Measurements from ENCODE around the gene NDUFB3.
A peak's percentile ranks its signal among the peaks of the same experiment; 100 is the strongest.
"Not testable (repeated sequence)": the region's sequence is repeated elsewhere in the genome, so short reads cannot be mapped to it uniquely, and the experiment has no call there.

The NDUFB3 gene

GRCh38 chr2:201071479-201072200 lies at the start of gene NDUFB3, which contains the start of gene HYCC2:
Gene NDUFB3, plus strand, starts transcription at chr2:201072001. Its CDS starts 6,882 bp downstream, at chr2:201078883.
Gene HYCC2, minus strand, starts transcription at chr2:201071671. Its CDS starts 47,662 bp downstream, at chr2:201024009.
- DNase-seq (ENCODE audit: low read depth): peak; percentile 83

- no peak for DNase-seq (ENCODE audit: low read depth)
Measured at GRCh38 chr2:201024518-201024917, 47.3 kb upstream of the NDUFB3 start.

DNA sequence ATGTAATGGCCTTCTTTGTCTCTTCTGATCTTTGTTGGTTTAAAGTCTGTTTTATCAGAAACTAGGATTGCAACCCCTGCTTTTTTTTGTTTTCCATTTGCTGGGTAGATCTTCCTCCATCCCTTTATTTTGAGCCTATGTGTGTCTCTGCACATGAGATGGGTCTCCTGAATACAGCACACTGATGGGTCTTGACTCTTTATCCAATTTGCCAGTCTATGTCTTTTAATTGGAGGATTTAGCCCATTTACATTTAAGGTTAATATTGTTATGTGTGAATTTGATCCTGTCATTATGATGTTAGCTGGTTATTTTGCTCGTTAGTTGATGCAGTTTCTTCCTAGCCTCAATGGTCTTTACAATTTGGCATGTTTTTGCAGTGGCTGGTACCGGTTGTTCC lies 37.4 kb upstream of the NDUFB3 start:
- not testable (repeated sequence) for DNase-seq (ENCODE audit: low read depth)

DNA sequence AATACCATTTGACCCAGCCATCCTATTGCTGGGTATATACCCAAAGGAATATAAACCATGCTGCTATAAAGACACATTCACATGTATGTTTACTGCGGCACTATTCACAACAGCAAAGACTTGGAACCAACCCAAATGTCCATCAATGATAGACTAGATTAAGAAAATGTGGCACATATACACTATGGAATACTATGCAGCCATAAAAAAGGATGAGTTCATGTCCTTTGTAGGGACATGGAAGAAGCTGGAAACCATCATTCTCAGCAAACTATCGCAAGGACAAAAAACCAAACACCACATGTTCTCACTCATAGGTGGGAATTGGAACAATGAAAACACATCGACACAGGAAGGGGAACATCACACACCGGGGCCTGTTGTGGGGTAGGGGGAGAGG lies 33.4 kb upstream of the NDUFB3 start:
- DNase-seq (ENCODE audit: low read depth): not testable (repeated sequence)

- no peak for DNase-seq (ENCODE audit: low read depth)
Measured at GRCh38 chr2:201038855-201039254, 32.9 kb upstream of the NDUFB3 start.

GRCh38 chr2:201040867-201041628 lies 30.8 kb upstream of the NDUFB3 start:
- no peak for DNase-seq (ENCODE audit: low read depth)

DNA sequence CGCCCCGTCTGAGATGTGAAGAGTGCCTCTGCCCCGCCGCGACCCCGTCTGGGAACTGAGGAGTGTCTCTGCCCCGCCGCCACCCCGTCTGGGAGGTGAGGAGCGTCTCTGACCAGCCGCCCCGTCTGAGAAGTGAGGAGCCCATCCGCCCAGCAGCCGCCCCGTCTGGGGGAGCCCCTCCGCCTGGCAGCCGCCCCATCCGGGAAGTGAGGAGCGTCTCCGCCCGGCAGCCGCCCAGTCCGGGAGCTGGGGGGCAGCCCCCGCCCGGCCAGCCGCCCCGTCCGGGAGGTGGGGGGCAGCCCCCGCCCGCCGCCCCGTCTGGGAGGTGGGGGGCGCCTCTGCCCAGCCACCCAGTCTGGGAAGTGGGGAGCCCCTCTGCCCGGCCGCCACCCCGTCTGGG lies 29.4 kb upstream of the NDUFB3 start:
- not testable (repeated sequence) for DNase-seq (ENCODE audit: low read depth)

- DNase-seq (ENCODE audit: low read depth): not testable (repeated sequence)
Measured at GRCh38 chr2:201043050-201043449, 28.8 kb upstream of the NDUFB3 start.

DNA sequence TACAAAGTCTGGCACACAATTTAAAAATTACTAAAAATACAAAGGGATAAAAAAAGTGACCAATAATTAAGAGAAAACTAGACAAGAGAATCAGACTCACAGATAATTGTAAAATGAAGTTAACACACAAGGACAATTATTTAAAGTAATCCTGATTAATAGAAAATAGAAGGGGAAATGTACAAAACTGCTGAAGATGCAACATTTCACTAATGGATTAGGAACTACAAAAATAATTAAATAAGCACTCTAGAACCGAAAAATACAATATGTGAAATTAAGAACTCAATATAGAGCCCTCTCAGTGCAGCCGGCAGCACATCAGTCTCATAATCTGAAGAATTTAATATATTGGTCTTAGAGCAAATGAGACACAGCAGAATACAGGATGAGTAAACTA lies 24.9 kb upstream of the NDUFB3 start:
- DNase-seq (ENCODE audit: low read depth): no peak

DNA sequence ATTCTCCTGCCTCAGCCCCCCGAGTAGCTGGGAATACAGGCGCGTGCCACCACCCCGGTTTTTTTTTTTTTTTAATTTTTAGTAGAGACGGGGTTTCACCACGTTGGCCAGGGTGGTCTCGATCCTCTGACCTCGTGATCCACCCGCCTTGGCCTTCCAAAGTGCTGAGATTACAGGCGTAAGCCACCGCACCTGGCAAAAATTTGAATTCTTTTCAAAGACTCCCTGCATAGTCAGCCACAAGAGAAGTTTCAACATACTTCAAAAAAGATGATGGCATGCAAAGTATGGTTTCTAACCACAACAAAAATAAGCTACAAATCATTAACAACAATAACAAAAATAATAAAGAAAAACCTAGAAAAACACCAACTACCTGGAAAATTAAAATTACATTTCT lies 22.3 kb upstream of the NDUFB3 start:
- no peak for DNase-seq (ENCODE audit: low read depth)

- DNase-seq (ENCODE audit: low read depth): no peak
Measured at GRCh38 chr2:201057087-201057521, 14.7 kb upstream of the NDUFB3 start.

- DNase-seq (ENCODE audit: low read depth): no peak
Measured at GRCh38 chr2:201057715-201058248, 14.0 kb upstream of the NDUFB3 start.

DNA sequence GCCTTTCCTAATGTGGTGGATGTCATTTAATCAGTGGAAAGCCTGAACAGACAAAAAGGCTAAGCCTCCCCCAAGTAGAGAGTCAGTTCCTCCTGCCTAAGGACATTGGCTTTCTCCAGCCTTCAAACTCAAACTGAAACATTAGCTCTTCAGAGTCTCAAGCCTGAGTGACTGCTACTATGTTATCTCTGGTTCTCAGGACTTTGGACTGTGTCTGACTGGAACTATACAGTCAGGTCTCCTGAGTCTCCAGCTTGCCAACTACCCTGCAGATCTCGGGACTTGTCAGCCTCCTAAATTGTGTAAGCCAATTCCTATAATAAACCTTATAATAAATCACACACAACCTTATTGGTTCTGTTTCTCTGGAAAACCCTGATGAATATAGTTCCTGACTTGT lies 12.9 kb upstream of the NDUFB3 start:
- no peak for DNase-seq (ENCODE audit: low read depth)

GRCh38 chr2:201059961-201060755 lies 11.6 kb upstream of the NDUFB3 start:
- no peak for DNase-seq (ENCODE audit: low read depth)

DNA sequence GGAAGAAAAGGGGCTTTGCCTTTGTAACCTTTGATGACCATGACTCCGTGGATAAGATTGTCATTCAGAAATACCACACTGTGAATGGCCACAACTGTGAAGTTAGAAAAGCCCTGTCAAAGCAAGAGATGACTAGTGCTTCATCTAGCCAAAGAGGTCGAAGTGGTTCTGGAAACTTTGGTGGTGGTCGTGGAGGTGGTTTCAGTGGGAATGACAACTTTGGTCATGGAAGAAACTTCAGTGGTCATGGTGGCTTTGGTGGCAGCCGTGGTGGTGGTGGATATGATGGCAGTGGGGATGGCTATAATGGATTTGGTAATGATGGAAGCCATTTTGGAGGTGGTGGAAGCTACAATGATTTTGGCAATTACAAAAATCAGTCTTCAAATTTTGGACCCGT lies 8.3 kb upstream of the NDUFB3 start:
- DNase-seq (ENCODE audit: low read depth): not testable (repeated sequence)

- DNase-seq (ENCODE audit: low read depth): no peak
Measured at GRCh38 chr2:201064797-201065329, 6.9 kb upstream of the NDUFB3 start.

GRCh38 chr2:201070948-201071478 lies 788 bp upstream of the NDUFB3 start:
- no peak for DNase-seq (ENCODE audit: low read depth)

DNA sequence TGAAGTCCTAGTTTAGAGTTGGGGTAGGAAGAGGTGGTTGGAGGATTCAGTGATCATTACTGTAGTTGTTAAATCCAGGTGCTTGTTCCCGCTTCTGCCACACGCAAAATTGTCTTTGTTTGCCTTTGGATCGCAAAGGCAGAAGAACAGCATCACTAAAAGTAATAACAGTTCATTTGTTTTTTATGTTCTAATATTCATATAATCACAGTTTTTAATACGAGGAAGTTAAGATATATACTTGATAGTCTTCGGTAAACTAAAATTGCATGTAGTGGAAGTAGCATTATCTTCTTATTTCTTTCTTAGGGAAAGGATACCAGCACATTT lies 365 bp downstream of the NDUFB3 start:
- DNase-seq (ENCODE audit: low read depth): no peak

GRCh38 chr2:201073071-201073470 lies 1.3 kb downstream of the NDUFB3 start:
- no peak for DNase-seq (ENCODE audit: low read depth)

GRCh38 chr2:201074996-201075395 lies 3.2 kb downstream of the NDUFB3 start:
- DNase-seq (ENCODE audit: low read depth): no peak

DNA sequence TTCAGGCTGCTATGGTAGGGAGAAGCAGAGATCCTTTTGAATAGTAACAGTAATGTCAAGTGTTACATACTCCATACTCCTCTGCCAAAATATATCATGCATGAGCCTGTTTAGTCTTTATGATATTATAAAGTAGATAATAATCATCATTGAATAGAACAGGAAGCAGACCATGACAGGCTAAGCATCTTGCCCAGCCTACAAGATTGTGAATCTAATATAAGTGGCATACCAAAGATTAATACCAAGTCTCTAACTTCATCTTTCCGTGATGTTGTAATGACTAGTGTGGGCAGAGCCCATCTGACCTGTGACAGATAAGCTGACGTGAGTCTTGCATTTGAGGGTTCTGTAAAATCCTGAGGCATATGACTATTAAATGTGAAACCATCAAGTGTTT lies 13.1 kb downstream of the NDUFB3 start:
- no peak for DNase-seq (ENCODE audit: low read depth)

DNA sequence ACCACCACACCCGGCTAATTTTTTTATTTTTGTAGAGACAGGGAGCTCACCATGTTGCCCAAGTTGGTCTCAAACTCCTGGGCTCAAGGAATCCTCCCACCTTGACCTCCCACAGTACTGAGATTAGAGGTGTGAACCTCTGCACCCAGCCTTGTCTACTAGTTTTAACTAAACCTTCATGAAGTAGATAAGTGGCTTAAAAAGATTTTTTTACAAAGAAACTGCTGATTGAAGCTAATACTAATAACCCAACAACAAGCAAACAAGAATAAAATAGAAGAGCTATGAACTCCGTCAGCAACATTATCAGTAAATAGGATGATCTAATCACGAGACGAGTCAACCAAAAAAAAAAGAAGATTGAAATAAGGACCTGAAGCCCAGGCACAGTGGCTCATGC lies 18.8 kb downstream of the NDUFB3 start:
- DNase-seq (ENCODE audit: low read depth): no peak

All from activated T-cell treated with anti-CD3 and anti-CD28 coated beads for 1 hour (primary cell).